GM13977 (cell line): ENCODE data around the gene SFTPB.

Experiments used
- DNase-seq: peaks from one replicate; pipeline ENCODE4 v3.0.0; 2012; ENCODE audit warnings: low spot score
- in situ Hi-C: fragments of 300-500 bp; cut with MboI; formaldehyde crosslinking; loops from one replicate; pipeline ENCODE4 v1.12.0; 2022; ENCODE audit warnings: low sequenced_read_pairs, low pct_unique_long_range_greater_than_20kb, mixed read lengths, inconsistent platforms; ENCODE audit not compliant: unreplicated experiment
- TF ChIP-seq, protein P1 (sequence below): IDR thresholded peaks from 2 replicates; pipeline ENCODE4 v1.5.1; 2012; ENCODE audit warnings: mild to moderate bottlenecking, control low read depth; ENCODE audit not compliant: insufficient read depth; ENCODE audit errors: extremely low read depth, missing control alignments

SFTPB gene

DNA sequence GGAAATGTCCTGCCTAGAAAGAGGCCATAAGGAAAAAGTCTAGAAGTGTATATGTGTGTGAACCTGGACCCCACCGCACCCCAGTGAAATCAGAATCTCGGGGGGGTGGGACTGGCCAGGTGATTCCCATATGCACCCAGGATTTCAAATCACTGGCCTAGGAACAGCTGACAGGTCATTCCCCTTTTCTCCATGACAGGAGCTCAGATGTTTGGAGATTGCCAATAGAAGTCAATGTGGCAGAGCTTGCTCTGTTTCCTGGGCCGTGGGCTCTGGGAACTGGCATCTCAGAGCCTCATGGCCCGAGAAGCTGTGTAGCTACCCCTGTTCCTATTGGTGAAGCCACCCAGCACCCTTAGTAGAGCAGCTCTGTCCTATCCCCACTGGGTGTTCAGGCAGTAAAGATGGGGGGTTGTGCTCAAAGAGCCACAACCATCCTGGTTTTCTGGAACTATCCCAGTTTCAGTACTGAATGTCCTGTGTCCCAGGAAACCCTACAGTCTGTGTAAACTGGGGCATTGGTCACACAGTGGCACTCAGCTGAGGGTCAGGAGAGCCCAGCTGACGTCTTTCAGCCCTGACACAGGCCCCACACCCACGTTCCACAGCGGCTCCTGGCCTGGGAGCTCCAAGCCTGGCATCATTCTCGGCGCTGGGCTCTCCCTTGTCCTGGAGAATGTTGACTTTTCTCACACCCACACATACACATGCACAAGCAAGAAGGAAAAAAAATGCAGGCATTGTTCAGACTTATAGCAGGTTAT, 45.0 kb upstream of the SFTPB start:
- DNase-seq = no peak
- TF ChIP-seq, protein P1, sequence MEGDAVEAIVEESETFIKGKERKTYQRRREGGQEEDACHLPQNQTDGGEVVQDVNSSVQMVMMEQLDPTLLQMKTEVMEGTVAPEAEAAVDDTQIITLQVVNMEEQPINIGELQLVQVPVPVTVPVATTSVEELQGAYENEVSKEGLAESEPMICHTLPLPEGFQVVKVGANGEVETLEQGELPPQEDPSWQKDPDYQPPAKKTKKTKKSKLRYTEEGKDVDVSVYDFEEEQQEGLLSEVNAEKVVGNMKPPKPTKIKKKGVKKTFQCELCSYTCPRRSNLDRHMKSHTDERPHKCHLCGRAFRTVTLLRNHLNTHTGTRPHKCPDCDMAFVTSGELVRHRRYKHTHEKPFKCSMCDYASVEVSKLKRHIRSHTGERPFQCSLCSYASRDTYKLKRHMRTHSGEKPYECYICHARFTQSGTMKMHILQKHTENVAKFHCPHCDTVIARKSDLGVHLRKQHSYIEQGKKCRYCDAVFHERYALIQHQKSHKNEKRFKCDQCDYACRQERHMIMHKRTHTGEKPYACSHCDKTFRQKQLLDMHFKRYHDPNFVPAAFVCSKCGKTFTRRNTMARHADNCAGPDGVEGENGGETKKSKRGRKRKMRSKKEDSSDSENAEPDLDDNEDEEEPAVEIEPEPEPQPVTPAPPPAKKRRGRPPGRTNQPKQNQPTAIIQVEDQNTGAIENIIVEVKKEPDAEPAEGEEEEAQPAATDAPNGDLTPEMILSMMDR = no peak
- in situ Hi-C loops = no loop called here

DNA sequence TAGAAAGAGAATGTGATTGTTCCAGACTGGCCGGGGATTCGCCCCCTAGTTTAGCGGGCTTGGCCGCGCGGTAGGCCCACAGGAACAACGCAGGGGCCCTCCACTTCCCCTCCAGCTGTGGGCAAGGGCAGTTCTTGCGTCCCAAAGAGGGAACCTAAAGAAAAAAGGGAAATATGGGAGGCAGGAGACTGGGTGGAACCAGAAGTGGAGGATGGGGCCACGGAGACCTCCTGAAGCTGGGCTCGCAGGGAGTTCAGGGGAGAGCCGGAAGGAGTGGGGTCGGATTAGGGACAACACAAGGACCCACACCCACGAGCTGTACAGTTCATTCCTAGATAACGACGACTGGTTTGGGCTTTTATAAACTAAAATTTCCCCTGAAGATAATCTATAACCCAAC, 44.3 kb upstream of the SFTPB start:
- DNase-seq = no peak
- in situ Hi-C loops = no loop called here
- TF ChIP-seq, protein P1 = no peak

DNA sequence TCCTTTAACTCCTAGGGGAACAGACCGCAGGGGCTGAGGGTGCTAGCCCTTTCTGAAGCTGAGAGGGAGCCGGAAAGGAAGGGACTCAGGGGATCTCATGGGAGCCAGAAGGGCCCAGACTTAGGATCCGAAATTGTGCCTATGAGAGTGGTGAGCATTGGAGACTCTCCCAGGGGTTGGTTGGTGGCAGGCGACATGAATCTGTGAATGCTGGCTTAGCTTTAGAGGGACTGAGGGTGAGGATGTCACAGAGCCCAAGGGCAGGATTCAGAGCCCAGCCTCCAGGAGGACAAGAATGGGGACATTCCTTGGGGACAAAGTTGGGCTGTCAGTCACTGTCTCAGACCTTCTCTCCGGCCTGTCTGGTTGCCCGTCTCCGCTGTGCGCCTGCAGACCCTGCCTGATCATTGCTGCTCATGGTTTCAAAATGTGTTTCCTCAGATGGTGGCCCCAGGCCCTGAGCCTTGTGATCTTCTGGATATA, 43.6 kb upstream of the SFTPB start:
- DNase-seq = no peak
- in situ Hi-C loops = no loop called here
- TF ChIP-seq, protein P1 = no peak

DNA sequence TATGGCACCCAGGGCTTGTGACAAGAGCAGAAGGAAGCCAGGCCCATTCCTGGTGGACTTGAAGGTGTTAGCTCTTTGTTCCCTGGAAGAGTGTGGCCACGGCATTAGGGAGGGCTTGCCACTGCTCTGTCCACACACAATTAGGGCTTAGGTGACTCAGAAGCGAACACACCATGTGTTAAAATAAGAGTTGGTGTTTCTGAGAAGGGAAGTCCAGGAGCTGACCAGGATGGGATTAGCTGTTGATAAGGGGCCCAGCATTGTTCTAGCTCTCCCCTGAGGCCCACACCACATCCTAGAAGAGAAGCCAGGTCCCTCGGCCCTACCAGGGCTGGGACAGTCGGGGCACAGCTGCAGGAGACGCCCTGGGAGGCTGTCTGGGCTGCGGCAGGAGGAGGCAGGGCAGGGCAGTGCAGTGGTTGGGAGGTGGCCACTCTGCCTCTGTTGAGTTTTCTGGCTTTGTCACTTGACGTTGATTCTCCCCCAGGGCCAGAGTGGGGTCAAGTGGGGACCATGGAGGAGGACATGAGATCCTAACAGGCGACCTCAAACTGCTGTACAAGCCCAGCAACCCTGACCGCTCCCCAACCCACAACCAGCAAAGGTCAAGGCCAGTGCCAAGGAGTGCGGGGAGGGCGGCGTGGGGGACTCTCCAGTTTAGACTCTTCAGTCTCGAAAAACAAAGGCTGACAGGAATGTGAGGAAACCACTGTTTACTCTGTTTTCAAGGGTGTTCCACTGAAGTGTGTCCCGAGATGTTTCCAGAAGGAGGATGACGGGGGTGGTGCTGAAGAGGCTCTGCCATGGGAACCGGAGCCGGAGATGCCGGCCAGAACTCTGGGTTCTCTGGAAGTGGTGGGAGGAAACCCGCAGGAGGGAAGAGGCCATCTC, 42.9 kb upstream of the SFTPB start:
- in situ Hi-C loops = no loop called here
- TF ChIP-seq, protein P1 = no peak
- no peak for DNase-seq

DNA sequence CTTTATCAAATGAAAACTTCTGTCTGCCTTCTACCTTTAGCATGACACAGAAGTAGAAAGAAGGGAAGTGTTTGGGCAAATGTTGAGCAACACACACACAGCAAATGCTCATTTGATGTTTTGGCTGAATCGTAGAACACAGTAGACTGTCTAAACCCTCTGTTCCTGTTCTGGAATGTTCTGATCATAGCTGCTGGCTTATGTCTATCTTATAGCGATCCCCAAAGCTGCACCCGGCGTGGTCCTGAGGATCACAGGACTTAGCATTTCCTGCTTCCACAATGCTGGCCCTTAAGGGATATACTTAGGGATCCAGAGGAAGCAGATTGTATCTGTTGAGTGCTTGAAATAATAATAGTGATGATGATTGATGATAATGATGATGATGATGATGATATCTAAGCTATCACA, 41.4 kb upstream of the SFTPB start:
- TF ChIP-seq, protein P1 = no peak
- in situ Hi-C loops = no loop called here
- DNase-seq = no peak

DNA sequence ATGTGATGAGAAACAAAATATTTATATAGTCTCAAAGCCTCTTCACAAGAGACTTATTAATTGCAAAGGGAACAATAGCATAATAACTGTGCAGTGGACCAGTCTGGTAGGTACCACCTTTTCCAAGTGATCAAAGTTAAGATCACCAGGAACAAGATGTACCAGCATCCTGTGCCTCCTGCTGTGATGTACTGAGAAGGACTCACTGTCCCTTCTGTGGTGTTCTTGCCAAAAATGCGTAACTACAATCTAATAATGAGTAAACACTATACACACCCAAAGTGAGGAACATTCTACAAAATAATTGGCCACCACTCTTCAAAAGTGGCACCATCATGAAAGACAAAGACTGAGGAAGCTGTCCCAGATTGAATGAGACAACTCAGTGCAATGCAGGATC, 40.6 kb upstream of the SFTPB start:
- TF ChIP-seq, protein P1 = no peak
- no peak for DNase-seq
- in situ Hi-C loops = no loop called here
